HCT116 (cell line): ENCODE measurements around the gene MKI67. TPM values are rescaled to one million over a fixed set of nuclear protein-coding genes. Genes with fewer than 3 reads are reported as not detected.

Experiments
- ATAC-seq: fragments of 200-7000 bp; cut with Tn5 transposase; 2 replicates; pipeline ENCODE4 v1.9.1; 2020; ENCODE audit warnings: mild to moderate bottlenecking, moderate library complexity
- BruUV-seq: library from RNA; stranded (reverse); fragments of 400-500 nt; replicated peaks from 2 replicates; lab custom pipeline; 2021; lab: Mats Ljungman, UMichigan
- CTCF ChIA-PET: fragments of 300-600 bp; sonication (Branson Sonifier 250); formaldehyde crosslinking; loops from one replicate; lab custom pipeline; 2021; ENCODE audit warnings: antibody characterized with exemption; lab: Charles Lee
- POLR2A ChIA-PET: fragments of 300-600, 350-600 bp; sonication (Branson Sonifier 250); formaldehyde crosslinking; loops from one replicate; lab custom pipeline; 2021; ENCODE audit warnings: antibody characterized with exemption; lab: Charles Lee
- RAD21 ChIA-PET, 2 experiments: fragments of 300-600 bp; sonication (Branson Sonifier 250); formaldehyde crosslinking; loops; one replicate each; lab custom pipeline; 2023; ENCODE audit warnings: low total read pairs in 2 of 2; ENCODE audit not compliant: uncharacterized antibody in 2 of 2, unreplicated experiment in 2 of 2, low non-redundant PET in 1 of 2; lab: Charles Lee
- DNase-seq: peaks from one replicate; pipeline ENCODE4 v3.0.0-alpha.2; 2010; ENCODE audit warnings: low read depth, low spot score
- H2AFZ ChIP-seq: fragments of 200-600 bp; shearing (Covaris generic), sonication (generic); 2 replicates; pipeline ENCODE4 v1.6.1; 2017; ENCODE audit warnings: low read depth, mixed run types, mixed read lengths, antibody characterized with exemption, low read length; ENCODE audit not compliant: poor library complexity, severe bottlenecking
- H3K27ac ChIP-seq: 2 replicates; pipeline ENCODE4 v1.5.1; 2012; ENCODE audit warnings: low read depth, low read length
- H3K27me3 ChIP-seq: fragments of 200-600 bp; sonication (generic); 2 replicates; pipeline ENCODE4 v1.6.1; 2016; ENCODE audit warnings: mixed run types, low read length, mixed read lengths; ENCODE audit not compliant: insufficient read depth
- H3K36me3 ChIP-seq, 2 experiments: fragments of 200-500 bp in 1 of 2; fragments of 200-600 bp in 1 of 2; sonication (Bioruptor generic) in 1 of 2; sonication (generic) in 1 of 2; 2 replicates each; pipeline versions ENCODE4 v1.5.1 to v1.6.1; 2014 to 2016; ENCODE audit warnings: low read length in 2 of 2, inconsistent platforms in 1 of 2, mixed read lengths in 1 of 2, mixed run types in 1 of 2; ENCODE audit not compliant: insufficient read depth in 2 of 2, control insufficient read depth in 1 of 2
- H3K4me1 ChIP-seq, 2 experiments: fragments of 200-600 bp in 1 of 2; sonication (generic) in 1 of 2; 2 replicates each; pipeline versions ENCODE4 v1.5.1 to v1.6.1; 2012 to 2017; ENCODE audit warnings: low read length in 2 of 2, inconsistent platforms in 1 of 2, mild to moderate bottlenecking in 1 of 2, mixed read lengths in 1 of 2, mixed run types in 1 of 2, moderate library complexity in 1 of 2; ENCODE audit not compliant: insufficient read depth in 2 of 2, control insufficient read depth in 1 of 2
- H3K4me2 ChIP-seq: fragments of 200-600 bp; sonication (generic); 2 replicates; pipeline ENCODE4 v1.6.1; 2017; ENCODE audit warnings: mixed run types, low read length, mixed read lengths
- H3K4me3 ChIP-seq, 2 experiments: fragments of 200-600 bp in 1 of 2; sonication (generic) in 1 of 2; replicated peaks in 1 of 2; 2 replicates each; pipeline ENCODE4 v1.5.1; 2011 to 2016; ENCODE audit warnings: low read length in 2 of 2, control low read depth in 1 of 2, low read depth in 1 of 2, mild to moderate bottlenecking in 1 of 2, mixed read lengths in 1 of 2, mixed run types in 1 of 2
- H3K79me2 ChIP-seq: fragments of 200-600 bp; sonication (generic); 2 replicates; pipeline ENCODE4 v1.6.1; 2017; ENCODE audit warnings: mild to moderate bottlenecking, mixed run types, low read length, moderate library complexity, mixed read lengths; ENCODE audit not compliant: insufficient read depth
- H3K9ac ChIP-seq: fragments of 200-600 bp; sonication (generic); 2 replicates; pipeline ENCODE4 v1.6.1; 2016; ENCODE audit warnings: low read length, mixed read lengths
- H3K9me2 ChIP-seq: fragments of 200-600 bp; sonication (generic), shearing (Covaris generic); 2 replicates; pipeline ENCODE4 v1.6.1; 2017; ENCODE audit warnings: mixed run types, mild to moderate bottlenecking, moderate library complexity; ENCODE audit not compliant: insufficient read depth
- H3K9me3 ChIP-seq, 2 experiments: fragments of 200-500 bp in 1 of 2; fragments of 200-600 bp in 1 of 2; sonication (Bioruptor generic) in 1 of 2; sonication (generic) in 1 of 2; 2 replicates each; pipeline ENCODE4 v1.6.1; 2014 to 2017; ENCODE audit warnings: low read length in 2 of 2, mixed read lengths in 2 of 2, inconsistent platforms in 1 of 2, low read depth in 1 of 2, mild to moderate bottlenecking in 1 of 2, mixed run types in 1 of 2, moderate library complexity in 1 of 2; ENCODE audit not compliant: control insufficient read depth in 1 of 2, insufficient read depth in 1 of 2
- H4K20me1 ChIP-seq: fragments of 200-600 bp; sonication (generic), shearing (Covaris generic); 2 replicates; pipeline ENCODE4 v1.6.1; 2017; ENCODE audit warnings: mixed run types, mild to moderate bottlenecking, moderate library complexity; ENCODE audit not compliant: insufficient read depth
- CBX3 ChIP-seq: IDR thresholded peaks from 2 replicates; pipeline ENCODE4 v1.6.1; 2012; ENCODE audit warnings: low read depth
- CEBPB ChIP-seq: IDR thresholded peaks from 2 replicates; pipeline ENCODE4 v1.6.1; 2012; ENCODE audit warnings: low read depth
- EGR1 ChIP-seq: IDR thresholded peaks from 2 replicates; pipeline ENCODE4 v1.6.1; 2012; ENCODE audit warnings: low read depth
- ELF1 ChIP-seq: IDR thresholded peaks from 2 replicates; pipeline ENCODE4 v1.6.1; 2012; ENCODE audit warnings: low read depth, borderline replicate concordance
- EZH2 ChIP-seq: fragments of 200-600 bp; sonication (generic); IDR thresholded peaks from 2 replicates; pipeline ENCODE4 v1.6.1; 2017; ENCODE audit warnings: antibody characterized with exemption, mixed run types
- EZH2phosphoT487 ChIP-seq: fragments of 200-600 bp; IDR thresholded peaks from 2 replicates; pipeline ENCODE4 v1.6.1; 2018; ENCODE audit warnings: antibody characterized with exemption, borderline replicate concordance
- POLR2AphosphoS5 ChIP-seq: IDR thresholded peaks from 2 replicates; pipeline ENCODE4 v1.6.1; 2011; ENCODE audit warnings: mild to moderate bottlenecking, low read depth, low read length, moderate library complexity
- RAD21 ChIP-seq: IDR thresholded peaks from 2 replicates; pipeline ENCODE4 v1.6.1; 2012; ENCODE audit warnings: low read depth, mild to moderate bottlenecking
- SIN3A ChIP-seq: IDR thresholded peaks from 2 replicates; pipeline ENCODE4 v1.6.1; 2012; ENCODE audit warnings: low read depth
- SP1 ChIP-seq: IDR thresholded peaks from 2 replicates; pipeline ENCODE4 v1.6.1; 2012; ENCODE audit warnings: low read depth
- YY1 ChIP-seq: IDR thresholded peaks from 2 replicates; pipeline ENCODE4 v1.6.1; 2011; ENCODE audit warnings: low read length, low read depth, moderate library complexity, mild to moderate bottlenecking; ENCODE audit not compliant: insufficient replicate concordance; ENCODE audit errors: extremely low read depth
- ZBTB33 ChIP-seq: IDR thresholded peaks from 2 replicates; pipeline ENCODE4 v1.6.1; 2011; ENCODE audit warnings: mild to moderate bottlenecking, low read length, moderate library complexity; ENCODE audit not compliant: insufficient replicate concordance; ENCODE audit errors: extremely low read depth
- ZNF274 ChIP-seq: fragments of 200-500 bp; sonication (Bioruptor generic); IDR thresholded peaks from 2 replicates; pipeline ENCODE4 v1.6.1; 2014; ENCODE audit warnings: mild to moderate bottlenecking, low read depth, low read length, inconsistent platforms
- intact Hi-C: fragments of 100-400 bp; cut with micrococcal nuclease; formaldehyde crosslinking; loops from 2 replicates; pipeline ENCODE4 v1.10.0; 2022
- total RNA-seq: library from RNA; stranded (reverse); gene quantifications from one replicate; pipeline ENCODE4 v1.2.1, GENCODE V29; 2021; ENCODE audit not compliant: unreplicated experiment
- TF ChIP-seq, protein P1 (sequence below): IDR thresholded peaks from 2 replicates; pipeline ENCODE4 v1.6.1; 2012
- TF ChIP-seq, protein P2 (sequence below): IDR thresholded peaks from 2 replicates; pipeline ENCODE4 v1.6.1; 2012

MKI67 gene
- total RNA-seq, 1 experiment from 2014 or later = 202 TPM

- Histone ChIP-seq H3K9me2 (no peaks in the 10 kb centered on the region), H3K9me3 (no peaks in the 10 kb centered on the region), H3K4me3 (no peak overlapping the region), H3K4me2 (no peak overlapping the region), H2AFZ (no peak overlapping the region), H3K36me3 (no peaks in the 10 kb centered on the region; a peak in 1 of 4 replicates), H3K9ac (no peak overlapping the region), H4K20me1 (no peaks in the 10 kb centered on the region), H3K27ac (no peak overlapping the region), H3K4me1 (peaks cover 0 to 6% of the 10 kb centered on the region in 2 experiments; a peak in 1 of 4 replicates), H3K79me2 (no peaks in the 10 kb centered on the region), H3K27me3 (no peaks in the 10 kb centered on the region)
- POLR2A ChIA-PET = no interaction called here
- ATAC-seq = no peak
- no TSS peak for BruUV-seq
- intact Hi-C loops = no loop called here
- TF ChIP-seq RAD21 = no peak
- no peak for TF ChIP-seq EGR1
- TF ChIP-seq SIN3A = no peak
- no peak for TF ChIP-seq CBX3
- TF ChIP-seq ZNF274 = no peak
- no peak for TF ChIP-seq SP1
- no peak for TF ChIP-seq ELF1
- TF ChIP-seq, protein P1, sequence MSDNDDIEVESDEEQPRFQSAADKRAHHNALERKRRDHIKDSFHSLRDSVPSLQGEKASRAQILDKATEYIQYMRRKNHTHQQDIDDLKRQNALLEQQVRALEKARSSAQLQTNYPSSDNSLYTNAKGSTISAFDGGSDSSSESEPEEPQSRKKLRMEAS = no peak
- DNase-seq = no peak
- RAD21 ChIA-PET = no interaction called here
- CTCF ChIA-PET = interaction anchor here (3.3 kb wide), 1 partner anchor 37 kb away, joined by 47 read pairs; no protein-coding TSS in a partner anchor
These were observed 54.8 kb downstream of the MKI67 start for GRCh38 chr10:128071417-128071782.

DNA sequence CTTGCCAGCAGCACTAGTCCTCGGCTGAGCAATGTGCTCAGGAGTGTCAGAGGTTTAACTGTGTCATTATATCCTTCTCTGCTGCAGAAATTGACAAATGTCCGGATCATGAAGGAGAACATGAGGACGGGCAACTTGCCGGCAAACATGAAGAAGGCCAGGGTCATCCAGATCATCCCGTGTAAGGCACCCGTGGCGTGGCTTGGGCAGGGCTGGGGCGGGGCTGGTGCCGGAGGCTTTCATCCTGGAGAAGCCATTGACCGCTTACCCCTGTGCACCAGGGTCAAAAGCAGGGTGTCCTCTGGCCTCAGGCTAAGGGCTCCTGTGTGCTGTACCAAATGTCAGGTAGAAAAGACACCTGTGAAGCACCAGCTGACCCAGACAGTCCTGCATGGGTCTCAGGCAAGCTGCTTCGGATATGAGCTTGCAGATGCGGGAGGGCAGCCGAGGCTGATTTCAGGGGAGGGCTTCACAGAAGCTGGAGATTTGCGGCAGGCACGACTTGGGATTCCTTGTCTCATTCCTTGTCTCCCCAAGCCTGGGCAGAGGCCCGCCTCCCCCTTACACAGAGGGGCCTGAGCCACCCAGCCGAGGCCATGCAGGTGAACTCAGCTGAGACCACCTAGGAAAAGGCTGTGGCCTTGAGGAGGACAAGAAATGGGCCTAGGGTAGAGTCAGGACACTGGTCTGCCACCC lies 55.4 kb downstream of the MKI67 start:
- ChIA-PET POLR2A (no interaction called here), CTCF (interaction anchor here (2.1 to 3.3 kb wide), 3 partner anchors 36 to 201 kb away, joined by 9 to 47 read pairs (median 27); no protein-coding TSS in a partner anchor), RAD21 (no interaction called here)
- no peaks in the 10 kb centered on the region for H3K27me3 ChIP-seq
- H3K9me2 ChIP-seq = no peaks in the 10 kb centered on the region
- H3K27ac ChIP-seq = no peak overlapping the region
- ATAC-seq = no peak
- peaks cover 0 to 6% of the 10 kb centered on the region in 2 experiments; a peak in 1 of 4 replicates for H3K4me1 ChIP-seq
- intact Hi-C loops = no loop called here
- no peaks in the 10 kb centered on the region for H3K9me3 ChIP-seq
- H3K4me2 ChIP-seq = no peak overlapping the region
- no peaks in the 10 kb centered on the region; a peak in 1 of 4 replicates for H3K36me3 ChIP-seq
- H3K9ac ChIP-seq = no peak overlapping the region
- DNase-seq = no peak
- no peak overlapping the region for H3K4me3 ChIP-seq
- no peaks in the 10 kb centered on the region for H3K79me2 ChIP-seq
- H2AFZ ChIP-seq = no peak overlapping the region
- no peaks in the 10 kb centered on the region for H4K20me1 ChIP-seq
- BruUV-seq = no TSS peak
- TF ChIP-seq YY1 = no peak
- TF ChIP-seq POLR2AphosphoS5 = no peak
- no peak for TF ChIP-seq ELF1
- TF ChIP-seq SIN3A = no peak
- TF ChIP-seq, protein P2, sequence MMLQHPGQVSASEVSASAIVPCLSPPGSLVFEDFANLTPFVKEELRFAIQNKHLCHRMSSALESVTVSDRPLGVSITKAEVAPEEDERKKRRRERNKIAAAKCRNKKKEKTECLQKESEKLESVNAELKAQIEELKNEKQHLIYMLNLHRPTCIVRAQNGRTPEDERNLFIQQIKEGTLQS = no peak
- TF ChIP-seq ZNF274 = no peak
- TF ChIP-seq, protein P1 = no peak
- no peak for TF ChIP-seq EZH2phosphoT487
- no peak for TF ChIP-seq ZBTB33
- TF ChIP-seq CEBPB = no peak
- no peak for TF ChIP-seq SP1
- TF ChIP-seq EZH2 = no peak
